GM19395 (cell line): ENCODE results near the gene NLRC4.
"Not testable (repeated sequence)": the region's sequence is repeated elsewhere in the genome, so short reads cannot be mapped to it uniquely, and the experiment has no call there.

ENCODE experiments used
- ATAC-seq: cut with Tn5 transposase; IDR thresholded peaks from one replicate; pipeline ENCODE4 v1.9.1; 2021; ENCODE audit warnings: mild to moderate bottlenecking, moderate library complexity; ENCODE audit not compliant: unreplicated experiment

The NLRC4 gene

GRCh38 chr2:32264422-32265105 lies at the start of gene NLRC4:
NLRC4 (minus strand) TSS chr2:32264886; CDS start chr2:32256775, 8,111 bp downstream.
- peak; percentile 96 for ATAC-seq

- ATAC-seq = no peak
These were observed 45.9 kb upstream of the NLRC4 start for GRCh38 chr2:32310577-32310976.

GRCh38 chr2:32293966-32294562 lies 29.4 kb upstream of the NLRC4 start:
- not testable (repeated sequence) for ATAC-seq

- ATAC-seq = not testable (repeated sequence)
These were observed 28.8 kb upstream of the NLRC4 start for GRCh38 chr2:32293493-32293892.

GRCh38 chr2:32291746-32292145 lies 27.1 kb upstream of the NLRC4 start:
- ATAC-seq = no peak

GRCh38 chr2:32290000-32290339 lies 25.3 kb upstream of the NLRC4 start:
- no peak for ATAC-seq

GRCh38 chr2:32289165-32289999 lies 24.7 kb upstream of the NLRC4 start:
- no peak for ATAC-seq

- peak; percentile 49 for ATAC-seq
These were observed 19.6 kb upstream of the NLRC4 start for GRCh38 chr2:32284321-32284720.

GRCh38 chr2:32278478-32278853 lies 13.8 kb upstream of the NLRC4 start:
- ATAC-seq = no peak

- peak; percentile 99 for ATAC-seq
These were observed 13.2 kb upstream of the NLRC4 start, which contains the start of gene YIPF4 for GRCh38 chr2:32277674-32278477. YIPF4 (plus strand) TSS chr2:32277904; CDS start chr2:32278156, 252 bp downstream.

GRCh38 chr2:32277363-32277673 lies 12.6 kb upstream of the NLRC4 start:
- peak; percentile 4 for ATAC-seq

- not testable (repeated sequence) for ATAC-seq
These were observed 11.1 kb upstream of the NLRC4 start for GRCh38 chr2:32275790-32276189.

GRCh38 chr2:32274289-32274688 lies 9.6 kb upstream of the NLRC4 start:
- ATAC-seq = no peak

GRCh38 chr2:32272279-32272678 lies 7.6 kb upstream of the NLRC4 start:
- ATAC-seq = no peak

GRCh38 chr2:32271063-32271462 lies 6.4 kb upstream of the NLRC4 start:
- no peak for ATAC-seq

GRCh38 chr2:32262105-32262504 lies 2.6 kb downstream of the NLRC4 start:
- ATAC-seq = no peak

GRCh38 chr2:32260376-32260775 lies 4.3 kb downstream of the NLRC4 start:
- no peak for ATAC-seq

GRCh38 chr2:32258242-32258641 lies 6.4 kb downstream of the NLRC4 start:
- no peak for ATAC-seq

GRCh38 chr2:32250290-32250689 lies 14.4 kb downstream of the NLRC4 start:
- ATAC-seq = no peak

GRCh38 chr2:32249731-32250236 lies 14.9 kb downstream of the NLRC4 start:
- ATAC-seq = no peak

- ATAC-seq = no peak
These were observed 16.4 kb downstream of the NLRC4 start for GRCh38 chr2:32248299-32248698.
